Subcutaneous adipose tissue (tissue), 4 donors: Measurements from ENCODE around the gene ACSL3. TPM values are rescaled to one million over a fixed set of nuclear protein-coding genes. Genes with fewer than 3 reads are reported as not detected.

Source experiments
- total RNA-seq, 4 donors: library from RNA; depleted of rRNA; stranded (reverse); fragments of >200 nt; gene quantifications; one replicate each; pipeline ENCODE4 v1.1.0, GENCODE V29; 2016
- TF ChIP-seq, protein P1 (sequence below): fragments of 450-650 bp; IDR thresholded peaks from one replicate; pipeline ENCODE4 v1.5.1; 2016; ENCODE audit warnings: low read depth, mild to moderate bottlenecking, control low read depth, antibody characterized with exemption, moderate library complexity

The ACSL3 gene
- total RNA-seq, 4 donors from 2014 or later, result 40.1 to 81.8 (median 42.8) TPM

DNA sequence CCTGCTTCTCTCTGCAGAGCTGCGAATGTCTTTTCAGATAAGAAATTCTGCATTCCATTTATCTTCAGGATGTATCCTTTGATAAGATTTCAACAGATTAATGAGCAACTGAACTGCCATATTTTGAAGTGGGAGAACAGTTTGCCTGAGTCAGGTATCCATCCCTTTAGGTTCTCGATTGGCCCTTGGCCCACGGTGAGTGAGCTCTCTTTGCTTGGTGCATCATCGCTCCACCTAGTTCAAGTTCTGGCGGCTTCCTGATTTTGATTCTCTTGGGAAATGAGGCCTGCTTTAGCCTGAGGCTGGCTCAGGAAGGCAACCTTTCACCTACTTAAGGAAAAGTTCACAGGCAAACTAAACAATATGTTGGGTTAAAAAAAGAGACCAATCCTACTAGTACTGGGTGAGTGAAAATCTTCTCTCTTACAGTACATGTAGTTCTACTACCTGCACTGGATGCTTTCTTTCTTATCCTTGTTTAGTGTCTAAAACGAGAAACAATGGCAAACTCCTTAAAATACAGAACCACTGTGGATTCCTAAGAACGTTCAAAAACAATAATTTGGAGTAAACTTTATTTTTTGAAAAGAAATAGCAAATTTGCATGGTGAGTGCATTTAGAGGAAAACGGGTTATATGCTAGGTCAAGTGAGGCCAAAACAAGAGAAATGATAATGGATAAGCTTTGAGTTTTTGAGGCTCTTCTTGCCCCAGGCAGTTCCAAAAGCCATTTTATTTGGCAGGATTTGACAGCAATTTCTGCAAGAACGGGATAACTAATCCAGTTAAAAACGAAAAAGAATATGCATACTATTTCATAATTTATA is 837 bp upstream of the ACSL3 start:
- TF ChIP-seq, protein P1, sequence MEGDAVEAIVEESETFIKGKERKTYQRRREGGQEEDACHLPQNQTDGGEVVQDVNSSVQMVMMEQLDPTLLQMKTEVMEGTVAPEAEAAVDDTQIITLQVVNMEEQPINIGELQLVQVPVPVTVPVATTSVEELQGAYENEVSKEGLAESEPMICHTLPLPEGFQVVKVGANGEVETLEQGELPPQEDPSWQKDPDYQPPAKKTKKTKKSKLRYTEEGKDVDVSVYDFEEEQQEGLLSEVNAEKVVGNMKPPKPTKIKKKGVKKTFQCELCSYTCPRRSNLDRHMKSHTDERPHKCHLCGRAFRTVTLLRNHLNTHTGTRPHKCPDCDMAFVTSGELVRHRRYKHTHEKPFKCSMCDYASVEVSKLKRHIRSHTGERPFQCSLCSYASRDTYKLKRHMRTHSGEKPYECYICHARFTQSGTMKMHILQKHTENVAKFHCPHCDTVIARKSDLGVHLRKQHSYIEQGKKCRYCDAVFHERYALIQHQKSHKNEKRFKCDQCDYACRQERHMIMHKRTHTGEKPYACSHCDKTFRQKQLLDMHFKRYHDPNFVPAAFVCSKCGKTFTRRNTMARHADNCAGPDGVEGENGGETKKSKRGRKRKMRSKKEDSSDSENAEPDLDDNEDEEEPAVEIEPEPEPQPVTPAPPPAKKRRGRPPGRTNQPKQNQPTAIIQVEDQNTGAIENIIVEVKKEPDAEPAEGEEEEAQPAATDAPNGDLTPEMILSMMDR, result no peak

DNA sequence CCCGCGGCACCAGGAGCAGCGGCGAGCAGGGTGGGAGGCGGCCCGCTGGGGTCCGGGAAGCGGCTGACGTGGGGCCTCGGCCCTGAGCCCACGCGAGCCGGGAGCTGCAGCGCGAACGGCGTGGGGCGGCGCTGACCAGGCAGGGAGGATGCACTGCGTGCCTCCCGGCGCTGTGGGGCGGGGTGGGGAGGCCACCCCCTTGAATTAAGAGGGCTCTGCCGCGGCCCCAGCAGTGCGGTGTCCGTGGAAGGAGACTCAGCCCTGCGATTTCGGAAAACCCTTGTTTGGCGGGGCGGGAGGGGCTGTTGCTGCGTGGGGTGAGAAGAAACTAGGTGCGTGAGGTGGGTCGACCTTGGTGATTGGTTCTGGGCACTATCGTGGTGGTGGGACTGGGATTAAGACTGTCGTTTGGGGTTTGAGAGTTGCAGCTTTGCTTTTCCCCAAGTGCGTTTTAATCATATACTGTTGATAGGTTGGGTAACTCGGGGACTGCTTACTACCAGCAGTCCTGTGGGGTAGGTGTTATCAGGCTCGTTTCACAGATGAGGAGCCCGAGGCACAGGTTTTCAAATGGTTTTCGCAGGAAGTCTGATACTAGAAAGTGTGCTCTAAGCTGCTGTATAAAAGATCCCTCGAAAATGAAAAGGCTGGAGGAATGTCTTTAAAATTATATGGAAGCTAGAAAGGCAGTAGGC is 722 bp downstream of the ACSL3 start:
- TF ChIP-seq, protein P1, result no peak

DNA sequence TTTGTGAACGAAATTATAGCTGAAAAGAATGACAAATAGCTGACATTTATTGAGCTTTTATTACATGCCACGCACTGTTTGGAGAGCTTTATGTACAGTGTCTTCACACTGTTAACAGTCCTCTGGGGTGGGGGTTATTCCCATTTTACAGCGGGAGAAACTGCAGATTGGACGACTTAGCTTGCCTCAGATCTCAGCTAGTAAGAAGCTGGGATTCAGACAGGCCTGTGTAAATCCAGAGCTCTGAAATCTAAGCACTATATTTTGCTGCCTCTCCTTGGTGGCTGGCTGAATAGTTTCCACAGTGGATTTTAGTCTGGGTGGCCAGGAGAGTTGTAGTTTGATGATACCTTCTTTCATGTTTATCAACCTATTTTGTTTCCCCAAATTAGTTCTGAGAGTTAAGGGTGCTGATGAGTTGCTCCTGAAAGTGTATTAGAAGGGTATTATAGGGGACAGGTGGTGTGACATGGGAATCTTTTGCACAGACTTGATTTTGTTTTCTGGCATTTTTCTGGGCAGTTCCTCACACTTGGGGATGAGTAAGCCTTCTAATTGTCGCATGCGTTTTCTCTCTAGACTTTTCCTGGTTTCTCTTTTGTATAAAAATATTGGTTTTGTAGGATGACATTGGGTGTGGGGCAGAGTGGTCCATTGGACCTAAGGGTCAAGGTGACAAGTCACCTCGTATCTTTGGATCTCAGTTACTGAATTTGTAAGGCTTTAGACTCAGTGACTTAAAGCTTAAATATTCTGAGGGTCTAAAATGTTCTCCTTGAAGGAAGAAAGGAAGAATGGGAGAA is 1.5 kb downstream of the ACSL3 start:
- TF ChIP-seq, protein P1, result no peak

DNA sequence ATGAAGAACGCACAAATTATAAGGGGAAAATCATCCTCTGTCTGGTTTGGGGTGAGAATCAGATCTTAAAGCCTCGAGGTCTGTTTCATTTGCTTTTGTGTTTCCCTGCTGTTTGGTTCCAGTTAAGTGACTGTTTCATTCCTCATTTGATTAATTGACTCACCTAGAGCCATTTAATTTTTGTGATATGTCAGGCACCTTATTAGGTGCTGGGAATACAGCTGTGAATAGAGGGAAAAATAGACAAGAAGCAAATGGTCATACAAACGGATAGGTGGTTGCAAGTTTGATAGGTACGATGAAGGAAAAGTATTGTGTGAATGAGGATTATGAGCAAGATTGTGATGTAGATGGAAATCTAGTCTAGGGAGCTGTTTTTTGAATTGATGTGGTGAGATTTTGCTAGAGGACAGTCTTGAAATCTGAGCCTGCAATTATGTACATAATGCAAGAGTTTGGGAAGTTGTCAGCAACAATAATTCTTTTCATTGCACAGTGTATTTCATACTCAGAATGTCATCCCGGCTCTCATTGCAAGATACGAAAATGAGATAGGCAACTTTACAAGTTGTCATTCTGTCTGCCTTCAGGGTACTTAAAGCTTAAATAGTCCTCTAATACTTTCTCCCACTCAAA is 2.2 kb downstream of the ACSL3 start:
- TF ChIP-seq, protein P1, result no peak

DNA sequence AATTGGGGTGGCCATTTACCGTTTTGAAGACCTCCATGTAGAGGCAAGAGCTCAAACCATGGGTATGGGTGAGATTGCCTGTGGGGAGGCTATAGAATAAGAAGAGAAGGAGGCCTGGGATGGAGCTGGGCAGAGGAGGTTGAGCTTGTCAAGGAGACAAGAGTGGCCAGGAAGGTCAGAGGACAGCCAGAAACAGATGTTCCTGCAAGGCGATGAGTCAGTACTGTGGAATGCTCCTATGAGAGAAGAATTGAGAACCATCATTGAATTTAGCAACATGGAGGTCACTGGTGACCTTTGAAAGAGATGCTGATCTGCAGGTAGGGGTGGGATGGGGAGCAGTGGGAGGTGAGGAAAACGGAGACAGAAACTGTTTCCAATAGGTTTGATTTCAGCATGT is 3.5 kb downstream of the ACSL3 start:
- TF ChIP-seq, protein P1, result no peak

DNA sequence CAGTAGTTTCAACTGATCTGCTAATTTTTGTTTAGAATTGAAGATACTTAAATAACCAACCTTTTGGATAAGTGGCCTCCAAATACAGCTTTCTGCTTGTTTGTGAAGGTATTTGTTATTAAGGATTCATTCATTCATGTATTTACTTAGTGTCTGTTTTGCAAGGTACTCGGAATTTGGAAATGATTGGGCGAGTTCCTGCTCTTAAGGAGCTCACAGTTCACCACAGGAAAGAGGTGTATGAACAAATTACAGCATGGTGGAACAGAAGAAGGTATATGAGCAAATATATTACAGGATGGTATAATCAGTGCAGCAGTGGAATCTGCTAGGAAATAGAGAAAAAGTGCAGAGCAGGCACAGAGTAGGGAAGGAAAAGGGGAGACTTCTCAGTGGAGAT is 4.5 kb downstream of the ACSL3 start:
- TF ChIP-seq, protein P1, result no peak
